Mammary epithelial cell (primary cell): ENCODE data around the gene ACTN1.

ENCODE experiments used
- EZH2 ChIP-seq: IDR thresholded peaks from 2 replicates; pipeline ENCODE4 v1.6.1; 2012; ENCODE audit warnings: low read length, inconsistent platforms, borderline replicate concordance
- TF ChIP-seq, protein P1 (sequence below), 2 donors: IDR thresholded peaks in 1 of 2; conservative IDR thresholded peaks in 1 of 2; 2 replicates each; pipeline ENCODE4 v1.5.1; 2011 to 2012; ENCODE audit warnings: inconsistent platforms in 2 of 2, low read length in 2 of 2, mild to moderate bottlenecking in 2 of 2, control low read depth in 1 of 2, low read depth in 1 of 2; ENCODE audit not compliant: insufficient read depth in 1 of 2; ENCODE audit errors: extremely low read depth in 1 of 2

DNA sequence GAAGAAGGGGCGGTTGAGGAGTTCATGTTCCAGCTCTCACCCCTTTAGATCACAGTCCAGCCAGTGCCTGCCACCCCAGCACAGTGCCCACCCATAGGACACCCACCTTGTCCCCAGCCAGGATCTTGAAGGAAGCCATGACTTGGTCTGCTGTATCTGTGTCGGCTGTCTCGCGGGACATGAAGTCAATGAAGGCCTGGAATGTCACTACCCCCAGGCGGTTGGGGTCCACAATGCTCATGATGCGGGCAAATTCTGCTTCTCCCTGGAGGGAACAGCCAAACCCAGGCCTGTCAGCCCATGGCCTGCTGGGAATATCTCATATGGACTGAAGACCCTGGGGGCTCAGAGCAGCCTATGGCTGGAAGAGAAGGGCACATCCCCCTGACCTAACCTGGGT, 102.1 kb downstream of the ACTN1 start:
- TF ChIP-seq, protein P1, sequence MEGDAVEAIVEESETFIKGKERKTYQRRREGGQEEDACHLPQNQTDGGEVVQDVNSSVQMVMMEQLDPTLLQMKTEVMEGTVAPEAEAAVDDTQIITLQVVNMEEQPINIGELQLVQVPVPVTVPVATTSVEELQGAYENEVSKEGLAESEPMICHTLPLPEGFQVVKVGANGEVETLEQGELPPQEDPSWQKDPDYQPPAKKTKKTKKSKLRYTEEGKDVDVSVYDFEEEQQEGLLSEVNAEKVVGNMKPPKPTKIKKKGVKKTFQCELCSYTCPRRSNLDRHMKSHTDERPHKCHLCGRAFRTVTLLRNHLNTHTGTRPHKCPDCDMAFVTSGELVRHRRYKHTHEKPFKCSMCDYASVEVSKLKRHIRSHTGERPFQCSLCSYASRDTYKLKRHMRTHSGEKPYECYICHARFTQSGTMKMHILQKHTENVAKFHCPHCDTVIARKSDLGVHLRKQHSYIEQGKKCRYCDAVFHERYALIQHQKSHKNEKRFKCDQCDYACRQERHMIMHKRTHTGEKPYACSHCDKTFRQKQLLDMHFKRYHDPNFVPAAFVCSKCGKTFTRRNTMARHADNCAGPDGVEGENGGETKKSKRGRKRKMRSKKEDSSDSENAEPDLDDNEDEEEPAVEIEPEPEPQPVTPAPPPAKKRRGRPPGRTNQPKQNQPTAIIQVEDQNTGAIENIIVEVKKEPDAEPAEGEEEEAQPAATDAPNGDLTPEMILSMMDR (conservative IDR thresholded peaks at IDR 0.05 in 1 of 2, IDR thresholded peaks at IDR 0.05 in 1 of 2; ENCODE audit: extremely low read depth in 1 of 2, insufficient read depth in 1 of 2, low read depth in 1 of 2, low read length in 2 of 2) = no peak
- TF ChIP-seq EZH2 = no peak
